HG02798 (cell line): ENCODE results near the gene CGB2.
"Not testable (repeated sequence)": the region's sequence is repeated elsewhere in the genome, so short reads cannot be mapped to it uniquely, and the experiment has no call there.

Experiments
- ATAC-seq: cut with Tn5 transposase; IDR thresholded peaks from one replicate; pipeline ENCODE4 v1.9.1; 2021; ENCODE audit warnings: mild to moderate bottlenecking; ENCODE audit not compliant: unreplicated experiment, poor library complexity

Gene CGB2

GRCh38 chr19:49030323-49030722, 1.4 kb upstream of the CGB2 start:
- ATAC-seq: not testable (repeated sequence)

GRCh38 chr19:49036815-49037214, 5.1 kb downstream of the CGB2 start, which contains the start of gene CGB1:
CGB1 (minus strand) TSS chr19:49036895; CDS start chr19:49036711, 184 bp downstream.
- not testable (repeated sequence) for ATAC-seq

- not testable (repeated sequence) for ATAC-seq
These were observed 6.4 kb downstream of the CGB2 start for GRCh38 chr19:49038111-49038510.

- not testable (repeated sequence) for ATAC-seq
These were observed 7.0 kb downstream of the CGB2 start for GRCh38 chr19:49038557-49039276.

- not testable (repeated sequence) for ATAC-seq
These were observed 8.0 kb downstream of the CGB2 start for GRCh38 chr19:49039736-49040135.

- no peak for ATAC-seq
These were observed 10.5 kb downstream of the CGB2 start for GRCh38 chr19:49042177-49042576.

GRCh38 chr19:49042666-49043065, 11.0 kb downstream of the CGB2 start:
- not testable (repeated sequence) for ATAC-seq

- ATAC-seq: not testable (repeated sequence)
These were observed 11.9 kb downstream of the CGB2 start, which contains the start of gene CGB5 for GRCh38 chr19:49043548-49043947. CGB5 (plus strand) TSS chr19:49043848; CDS start chr19:49044210, 362 bp downstream.

GRCh38 chr19:49049011-49049410, 17.3 kb downstream of the CGB2 start, which contains the start of gene CGB8:
CGB8 (minus strand) TSS chr19:49049111; CDS start chr19:49048739, 372 bp downstream.
- not testable (repeated sequence) for ATAC-seq

- not testable (repeated sequence) for ATAC-seq
These were observed 18.1 kb downstream of the CGB2 start for GRCh38 chr19:49049834-49050233.

GRCh38 chr19:49050376-49051033, 18.8 kb downstream of the CGB2 start:
- not testable (repeated sequence) for ATAC-seq

GRCh38 chr19:49056101-49056901, 24.6 kb downstream of the CGB2 start:
- ATAC-seq: no peak

GRCh38 chr19:49056902-49057596, 25.4 kb downstream of the CGB2 start:
- not testable (repeated sequence) for ATAC-seq

GRCh38 chr19:49057636-49058234, 26.0 kb downstream of the CGB2 start, which contains the start of gene CGB7:
CGB7 (minus strand) TSS chr19:49057749; CDS start chr19:49055375, 2,374 bp downstream.
- ATAC-seq: no peak

GRCh38 chr19:49058562-49058961, 26.9 kb downstream of the CGB2 start:
- no peak for ATAC-seq

GRCh38 chr19:49059053-49059452, 27.4 kb downstream of the CGB2 start:
- no peak for ATAC-seq

GRCh38 chr19:49061000-49061399, 29.3 kb downstream of the CGB2 start:
- no peak for ATAC-seq

- ATAC-seq: no peak
These were observed 29.8 kb downstream of the CGB2 start for GRCh38 chr19:49061445-49061844.

GRCh38 chr19:49064029-49064629, 32.4 kb downstream of the CGB2 start:
- no peak for ATAC-seq
